Right ventricle myocardium superior (tissue), 1 donor: Measurements from ENCODE around the gene COL6A1. TPM values are rescaled to one million over a fixed set of nuclear protein-coding genes. Genes with fewer than 3 reads are reported as not detected.
"Not testable (repeated sequence)": the region's sequence is repeated elsewhere in the genome, so short reads cannot be mapped to it uniquely, and the experiment has no call there.

ENCODE experiments used
- ATAC-seq: fragments of 200-7000 bp; cut with Tn5 transposase; one replicate; pipeline ENCODE4 v1.9.1; 2020; ENCODE audit warnings: mild to moderate bottlenecking; ENCODE audit not compliant: poor library complexity
- DNase-seq: peaks from one replicate; pipeline ENCODE4 v3.0.0-alpha.2; 2020
- intact Hi-C: fragments of 100-400 bp; cut with DNase I; formaldehyde crosslinking; loops from one replicate; pipeline ENCODE4 v1.11.2; 2022
- total RNA-seq: library from RNA; stranded (reverse); fragmentation: NEBNext Ultra II Directional; extraction: Animal tissue kit (Norgen Biotek cat#: 25700); gene quantifications from one replicate; pipeline ENCODE4 v1.2.1, GENCODE V29; 2021
- donor health status: DM: no; HTN: yes; CAD: no; lungs with severe emphysema.

The COL6A1 gene
- total RNA-seq, 1 donor from 2014 or later: 173 TPM

DNA sequence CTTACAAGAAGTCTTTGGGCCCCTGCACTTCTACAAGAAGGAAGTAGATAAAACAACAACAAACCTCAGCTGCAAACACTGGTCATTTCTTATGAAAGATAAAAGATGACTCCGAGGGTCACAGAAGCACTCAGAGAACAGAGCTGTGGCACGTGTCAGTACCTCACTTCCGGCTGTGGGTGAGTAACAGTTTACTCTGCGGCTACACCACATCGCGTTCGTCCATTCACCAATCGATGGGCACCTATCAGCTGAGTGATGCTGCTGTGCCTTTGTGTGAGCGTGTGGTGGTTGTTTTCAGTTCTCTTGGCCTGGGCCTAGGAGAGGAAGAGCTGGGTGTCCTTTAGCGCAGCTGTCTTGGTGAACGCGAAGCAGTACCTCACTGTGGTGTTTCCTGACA is 49.9 kb downstream of the COL6A1 start:
- intact Hi-C loops: no loop called here
- ATAC-seq (no peak), DNase-seq (no peak)

DNA sequence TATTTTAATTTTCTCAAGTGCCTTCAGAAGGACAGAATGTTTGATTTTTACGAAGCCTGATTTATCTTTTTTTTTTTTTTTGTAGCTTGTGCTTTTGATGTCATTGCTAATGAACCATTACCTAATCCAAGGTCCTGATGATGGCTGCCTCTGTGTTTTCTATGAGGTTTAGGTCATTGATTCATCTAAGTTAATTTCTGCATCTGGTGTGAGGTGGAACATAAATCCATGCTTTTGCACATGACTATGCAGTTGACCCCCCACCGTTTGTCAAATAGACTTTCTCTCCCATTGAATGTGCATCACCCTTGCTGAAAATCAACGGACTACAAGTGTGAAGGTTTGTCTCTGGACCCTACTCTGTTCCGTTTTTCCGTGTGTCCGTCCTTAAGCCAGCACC is 50.5 kb downstream of the COL6A1 start:
- DNase-seq (no peak), ATAC-seq (no peak)
- intact Hi-C loops: no loop called here

DNA sequence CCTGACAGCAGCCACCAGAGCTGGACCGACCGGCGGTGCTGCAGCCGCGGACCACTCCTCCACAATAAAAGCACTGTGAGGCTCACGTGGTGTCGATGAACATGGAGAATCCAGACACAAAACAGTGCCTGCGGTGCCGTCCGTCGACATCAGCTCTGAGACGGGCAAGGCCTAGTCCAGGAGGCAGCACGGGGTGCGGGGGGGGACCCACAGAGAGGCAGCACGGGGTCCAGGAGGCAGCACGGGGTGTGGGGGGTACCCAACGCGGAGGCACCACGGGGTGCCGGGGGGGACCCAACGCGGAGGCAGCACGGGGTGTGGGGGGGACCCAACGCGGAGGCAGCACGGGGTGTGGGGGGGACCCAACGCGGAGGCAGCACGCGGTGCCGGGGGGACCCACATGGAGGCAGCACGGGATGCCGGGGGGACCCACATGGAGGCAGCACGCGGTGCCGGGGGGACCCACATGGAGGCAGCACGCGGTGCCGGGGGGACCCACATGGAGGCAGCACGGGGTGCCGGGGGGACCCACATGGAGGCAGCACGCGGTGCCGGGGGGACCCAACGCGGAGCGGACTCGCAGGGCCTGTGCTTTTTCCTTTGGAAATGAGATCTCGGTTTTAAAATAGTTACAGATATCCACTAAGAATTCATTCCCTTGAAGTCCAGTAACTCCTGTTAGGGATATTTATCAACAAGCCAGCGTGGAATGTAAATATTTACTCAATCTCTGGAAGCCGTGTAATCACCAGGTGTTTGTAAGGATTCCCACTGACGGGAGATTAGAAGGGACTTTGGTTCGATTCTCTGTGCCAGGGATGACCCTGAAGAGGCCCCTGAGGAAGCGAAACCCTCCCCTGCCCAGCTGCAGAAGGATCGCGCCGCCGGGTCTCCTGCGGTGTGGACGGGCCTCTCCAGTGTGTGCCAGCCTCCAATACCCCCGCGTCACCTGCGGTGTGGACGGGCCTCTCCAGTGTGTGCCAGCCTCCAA is 52.1 kb downstream of the COL6A1 start:
- DNase-seq (no peak), ATAC-seq (no peak)
- intact Hi-C loops: no loop called here

- DNase-seq (peak; percentile 79), ATAC-seq (peak; percentile 69)
- intact Hi-C loops: no loop called here
Observed at GRCh38 chr21:46035809-46036695, 54.5 kb downstream of the COL6A1 start.

DNA sequence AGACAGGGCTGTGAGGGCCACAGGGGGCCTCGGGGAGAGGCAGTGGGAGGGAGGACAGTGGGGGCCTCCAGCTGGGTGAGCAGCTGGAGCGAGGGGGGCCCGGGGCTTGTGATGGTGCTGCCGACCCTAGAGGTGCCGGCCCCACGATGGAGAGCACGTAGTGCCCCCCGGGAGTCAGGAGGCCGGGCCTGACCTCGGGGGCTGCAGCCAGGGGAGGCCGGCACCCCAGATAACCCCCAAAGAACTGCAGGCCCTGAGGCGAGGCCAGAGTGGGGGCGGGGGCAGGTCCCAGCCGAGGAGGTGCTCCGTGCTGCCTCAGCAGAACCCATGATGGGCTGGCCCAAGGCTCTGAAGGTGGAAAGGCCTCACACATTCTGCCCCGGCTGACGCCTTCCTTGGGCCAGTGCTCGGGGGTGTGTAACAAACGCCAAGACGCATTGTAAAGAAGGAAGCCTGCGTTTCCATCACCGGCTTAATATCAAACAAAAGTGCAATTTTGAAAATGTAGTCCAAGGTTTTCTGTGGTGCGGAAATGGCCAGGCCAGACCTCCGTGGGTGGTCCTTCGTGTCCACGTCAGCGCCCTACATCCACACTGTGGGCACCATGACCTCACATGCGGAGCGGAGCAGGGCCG is 55.2 kb downstream of the COL6A1 start:
- DNase-seq (no peak), ATAC-seq (no peak)
- intact Hi-C loops: no loop called here

- ATAC-seq: no peak
- DNase-seq: no peak
- intact Hi-C loops: no loop called here
Observed at GRCh38 chr21:46037331-46038325, 56.1 kb downstream of the COL6A1 start.

DNA sequence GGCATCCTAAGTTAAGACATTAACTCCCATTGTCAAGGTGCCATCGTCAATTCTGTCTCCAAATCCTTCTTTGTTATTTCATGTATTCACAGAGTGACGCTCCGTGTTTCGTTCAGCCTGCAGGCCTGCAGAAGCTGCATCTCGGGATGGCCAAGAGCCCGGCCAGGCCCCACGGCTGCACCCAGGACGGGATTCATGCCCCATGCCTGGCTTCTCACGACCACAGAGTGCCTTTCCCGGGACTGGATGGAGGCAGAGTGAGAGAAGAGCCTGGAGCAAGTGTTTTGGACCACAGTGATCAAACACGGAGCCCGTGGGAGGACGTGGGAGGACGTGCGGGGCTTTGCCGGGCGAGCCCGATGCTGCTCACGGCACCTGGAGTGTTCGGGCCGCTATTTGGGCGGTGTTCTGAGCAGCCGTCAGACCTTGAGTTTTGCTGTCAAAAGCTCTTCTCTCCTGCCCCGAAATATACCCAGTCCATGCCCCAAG is 56.8 kb downstream of the COL6A1 start:
- DNase-seq: no peak
- intact Hi-C loops: no loop called here
- ATAC-seq: peak; percentile 5

- ATAC-seq (peak; percentile 84), DNase-seq (peak; percentile 85)
- intact Hi-C loops: no loop called here
Observed at GRCh38 chr21:46038871-46039397, 57.4 kb downstream of the COL6A1 start.

DNA sequence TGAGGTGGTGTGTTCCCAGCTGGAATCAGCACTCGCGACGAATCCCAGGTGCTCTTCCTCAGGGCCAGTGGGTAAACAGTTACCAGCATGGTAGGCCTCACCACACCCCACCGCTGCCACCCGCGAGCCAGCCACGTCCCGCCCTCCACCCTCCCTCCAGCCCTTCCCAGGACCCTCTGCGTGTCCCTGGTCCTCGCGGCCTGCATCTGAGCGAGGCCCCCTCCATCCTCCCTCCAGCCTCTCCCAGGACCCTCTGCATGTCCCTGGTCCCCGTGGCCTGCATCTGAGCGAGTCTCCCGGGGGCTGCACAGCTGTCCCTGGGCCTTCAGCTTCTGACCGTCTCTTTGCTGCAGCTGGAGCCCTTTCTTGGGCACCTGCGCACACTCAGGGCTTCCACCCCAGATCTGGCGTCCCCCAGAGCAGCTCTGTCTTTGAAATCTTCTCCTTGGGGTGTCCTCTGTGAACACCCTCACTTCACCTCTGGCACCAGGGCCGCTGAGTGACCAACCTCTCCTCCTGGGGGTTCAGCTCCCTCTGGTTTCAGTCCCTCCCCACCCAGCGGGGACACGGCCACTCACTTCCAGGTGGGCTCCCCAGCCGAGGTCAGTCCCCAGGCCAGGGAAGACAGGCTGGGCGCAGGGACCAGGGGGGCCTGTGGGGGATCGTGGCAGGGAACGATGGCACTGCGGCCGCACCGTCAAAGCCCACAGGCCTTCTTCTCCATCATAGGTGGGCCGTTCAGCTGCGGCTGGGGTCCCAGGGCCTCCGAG is 58.5 kb downstream of the COL6A1 start:
- DNase-seq (no peak), ATAC-seq (no peak)
- intact Hi-C loops: no loop called here

GRCh38 chr21:46040707-46041106 is 59.1 kb downstream of the COL6A1 start:
- intact Hi-C loops: no loop called here
- ATAC-seq (no peak), DNase-seq (no peak)

GRCh38 chr21:46041183-46041582 is 59.6 kb downstream of the COL6A1 start:
- intact Hi-C loops: no loop called here
- DNase-seq: no peak
- ATAC-seq: no peak

- no peak for DNase-seq
- intact Hi-C loops: no loop called here
- no peak for ATAC-seq
Observed at GRCh38 chr21:46045154-46045553, 63.6 kb downstream of the COL6A1 start.

DNA sequence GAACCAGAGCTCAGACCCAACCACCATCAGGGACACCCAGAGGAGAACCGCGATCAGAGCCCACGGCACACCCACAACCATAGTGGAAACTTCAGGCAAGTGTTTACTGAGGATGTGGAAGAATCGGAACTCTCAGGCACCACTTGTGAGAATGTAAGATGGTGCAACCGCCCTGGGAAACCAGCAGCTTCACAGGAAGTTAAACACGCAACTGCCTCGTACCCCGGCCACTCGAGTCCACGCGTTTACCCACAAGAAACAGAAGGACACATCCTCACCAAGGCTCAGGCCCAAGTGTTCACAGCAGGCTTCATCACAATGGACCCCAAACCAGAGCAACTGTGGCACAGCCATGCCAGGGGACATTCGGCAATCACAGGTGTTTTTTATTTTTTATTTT is 64.9 kb downstream of the COL6A1 start:
- intact Hi-C loops: no loop called here
- no peak for ATAC-seq
- no peak for DNase-seq

DNA sequence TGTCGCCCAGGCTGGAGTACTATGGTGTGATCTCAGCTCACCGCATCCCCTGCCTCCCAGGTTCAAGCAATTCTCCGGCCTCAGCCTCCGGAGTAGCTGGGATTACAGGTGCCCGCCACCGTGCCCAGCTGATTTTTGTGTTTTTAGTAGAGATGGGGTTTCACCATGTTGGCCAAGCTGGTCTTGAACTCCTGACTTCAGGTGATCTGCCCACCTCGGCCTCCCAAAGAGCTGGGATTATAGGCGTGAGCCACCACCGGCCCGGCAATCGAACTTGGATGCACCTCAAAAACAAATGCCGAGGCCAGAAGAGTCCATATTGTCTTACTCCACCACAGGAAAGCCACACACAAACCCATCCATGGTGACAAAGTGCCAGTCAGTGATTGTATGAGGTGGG is 65.3 kb downstream of the COL6A1 start:
- ATAC-seq, DNase-seq, intact Hi-C loops: not testable (repeated sequence)

DNA sequence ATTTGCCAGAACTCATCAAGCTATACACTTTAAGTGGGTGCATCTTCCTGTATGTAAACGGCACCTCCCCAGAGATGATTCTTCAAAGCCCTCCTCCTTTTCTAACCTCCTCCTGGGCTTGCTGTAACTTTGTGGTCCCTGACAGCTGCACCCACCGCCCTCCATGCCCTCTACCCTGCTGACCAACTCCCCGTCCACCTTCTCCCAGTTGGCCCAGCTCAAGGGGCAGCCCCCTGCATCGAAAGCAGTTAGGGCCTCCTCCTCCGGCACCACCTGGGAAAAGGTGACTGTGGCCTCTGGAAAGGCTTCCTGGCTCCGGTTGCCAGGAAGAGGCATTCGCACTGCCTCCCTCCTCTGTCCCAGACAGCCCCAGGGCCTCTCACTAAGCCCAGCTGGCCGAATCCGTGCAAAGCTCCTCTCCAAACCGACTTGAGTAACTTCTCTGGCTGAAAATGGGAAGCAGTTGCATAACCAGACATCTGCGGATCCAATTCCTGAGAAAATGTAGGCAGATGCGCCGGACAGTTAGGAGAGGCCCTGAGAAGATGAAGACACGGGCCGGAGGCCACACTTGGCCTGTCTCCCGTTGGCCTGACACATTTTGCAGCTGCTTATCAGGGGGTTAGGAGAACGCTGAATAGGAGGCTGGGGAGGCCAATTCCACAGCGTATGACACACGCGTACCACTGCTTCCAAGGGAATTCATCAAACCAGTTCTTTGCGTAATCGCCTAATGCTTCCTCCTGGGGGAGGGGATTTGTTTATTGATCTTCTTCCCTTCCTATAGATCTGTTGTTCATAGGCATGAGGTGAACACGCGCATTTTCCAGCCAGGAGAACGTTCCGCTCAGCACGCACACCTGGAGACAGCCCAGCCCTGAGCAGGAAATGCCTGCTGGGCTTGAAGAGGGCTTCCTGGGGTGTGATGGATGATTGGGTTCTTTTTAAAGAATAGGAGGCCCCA is 67.6 kb downstream of the COL6A1 start:
- DNase-seq (peak; percentile 93), ATAC-seq (peak; percentile 95)
- intact Hi-C loops: no loop called here
